Nucleus accumbens (tissue), 56 donors: ENCODE results near the gene PRRT4.

Experiments used
- DNase-seq, 56 donors: peaks; one replicate each; lab custom pipeline; 2025; lab: John Stamatoyannopoulos, UW

The PRRT4 gene

GRCh38 chr7:128361411-128362379, at the start of gene PRRT4:
PRRT4 (minus strand) TSS chr7:128361690.
- peak in 28 of 56 donors; percentile 17 to 71 (median 40) for DNase-seq

- DNase-seq = no peak
These were observed 48.9 kb upstream of the PRRT4 start for GRCh38 chr7:128410451-128410753.

- peak; percentile 15 to 89 (median 72) for DNase-seq
These were observed 48.3 kb upstream of the PRRT4 start, which contains the start of gene IMPDH1 for GRCh38 chr7:128409596-128410450. IMPDH1 (minus strand) TSS chr7:128409982; CDS start chr7:128409901, 81 bp downstream.

- no peak for DNase-seq
These were observed 47.5 kb upstream of the PRRT4 start for GRCh38 chr7:128408709-128409595.

GRCh38 chr7:128407751-128408708, 46.5 kb upstream of the PRRT4 start:
- peak in 2 of 56 donors; percentile 21 to 37 for DNase-seq

- DNase-seq = no peak
These were observed 45.7 kb upstream of the PRRT4 start for GRCh38 chr7:128407233-128407589.

- DNase-seq = no peak
These were observed 45.1 kb upstream of the PRRT4 start for GRCh38 chr7:128406314-128407232.

GRCh38 chr7:128405471-128406313, 44.2 kb upstream of the PRRT4 start:
- DNase-seq = peak in 8 of 56 donors; percentile 10 to 50 (median 32)

- no peak for DNase-seq
These were observed 43.5 kb upstream of the PRRT4 start for GRCh38 chr7:128404886-128405470.

GRCh38 chr7:128404143-128404681, 42.7 kb upstream of the PRRT4 start:
- no peak for DNase-seq

- no peak for DNase-seq
These were observed 42.2 kb upstream of the PRRT4 start for GRCh38 chr7:128403676-128404075.

- no peak for DNase-seq
These were observed 40.9 kb upstream of the PRRT4 start for GRCh38 chr7:128402356-128402755.

- no peak for DNase-seq
These were observed 39.1 kb upstream of the PRRT4 start for GRCh38 chr7:128400566-128400965.

GRCh38 chr7:128399991-128400390, 38.5 kb upstream of the PRRT4 start:
- DNase-seq = no peak

- no peak for DNase-seq
These were observed 37.3 kb upstream of the PRRT4 start for GRCh38 chr7:128398841-128399135.

GRCh38 chr7:128398016-128398840, 36.7 kb upstream of the PRRT4 start:
- peak in 37 of 56 donors; percentile 18 to 77 (median 32) for DNase-seq
